ENCODE results near the gene CERCAM. TPM values are rescaled to one million over a fixed set of nuclear protein-coding genes. Genes with fewer than 3 reads are reported as not detected.

Gene CERCAM
- total and polyA plus RNA-seq, 12 donors = 3.5 to 30.4 (median 10.0) TPM

GRCh38 chr9:128392302-128393144 lies 28.1 kb upstream of the CERCAM start:
- no peak for ATAC-seq
- WGBS, 2 donors = 73 to 83% methylated on average over 86 to 88 of the region's 88 CpGs
- no peak overlapping the region for H3K27ac ChIP-seq
- H3K4me3 ChIP-seq = no peak overlapping the region
- H3K36me3 ChIP-seq = peaks cover 0 to 54% (median 25%) of the 10 kb centered on the region in 9 donors
- DNase-seq = no peak
- TF ChIP-seq, protein P1, sequence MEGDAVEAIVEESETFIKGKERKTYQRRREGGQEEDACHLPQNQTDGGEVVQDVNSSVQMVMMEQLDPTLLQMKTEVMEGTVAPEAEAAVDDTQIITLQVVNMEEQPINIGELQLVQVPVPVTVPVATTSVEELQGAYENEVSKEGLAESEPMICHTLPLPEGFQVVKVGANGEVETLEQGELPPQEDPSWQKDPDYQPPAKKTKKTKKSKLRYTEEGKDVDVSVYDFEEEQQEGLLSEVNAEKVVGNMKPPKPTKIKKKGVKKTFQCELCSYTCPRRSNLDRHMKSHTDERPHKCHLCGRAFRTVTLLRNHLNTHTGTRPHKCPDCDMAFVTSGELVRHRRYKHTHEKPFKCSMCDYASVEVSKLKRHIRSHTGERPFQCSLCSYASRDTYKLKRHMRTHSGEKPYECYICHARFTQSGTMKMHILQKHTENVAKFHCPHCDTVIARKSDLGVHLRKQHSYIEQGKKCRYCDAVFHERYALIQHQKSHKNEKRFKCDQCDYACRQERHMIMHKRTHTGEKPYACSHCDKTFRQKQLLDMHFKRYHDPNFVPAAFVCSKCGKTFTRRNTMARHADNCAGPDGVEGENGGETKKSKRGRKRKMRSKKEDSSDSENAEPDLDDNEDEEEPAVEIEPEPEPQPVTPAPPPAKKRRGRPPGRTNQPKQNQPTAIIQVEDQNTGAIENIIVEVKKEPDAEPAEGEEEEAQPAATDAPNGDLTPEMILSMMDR (IDR thresholded peaks at IDR 0.05) = no peak
- peaks cover 0 to 18% (median 11%) of the 10 kb centered on the region in 9 donors for H3K4me1 ChIP-seq
- no peaks in the 10 kb centered on the region for H3K9me3 ChIP-seq
- intact Hi-C loops (cut with DNase I) = no loop called here
- H3K27me3 ChIP-seq = peaks cover 0 to 30% (median 6%) of the 10 kb centered on the region in 7 donors

DNA sequence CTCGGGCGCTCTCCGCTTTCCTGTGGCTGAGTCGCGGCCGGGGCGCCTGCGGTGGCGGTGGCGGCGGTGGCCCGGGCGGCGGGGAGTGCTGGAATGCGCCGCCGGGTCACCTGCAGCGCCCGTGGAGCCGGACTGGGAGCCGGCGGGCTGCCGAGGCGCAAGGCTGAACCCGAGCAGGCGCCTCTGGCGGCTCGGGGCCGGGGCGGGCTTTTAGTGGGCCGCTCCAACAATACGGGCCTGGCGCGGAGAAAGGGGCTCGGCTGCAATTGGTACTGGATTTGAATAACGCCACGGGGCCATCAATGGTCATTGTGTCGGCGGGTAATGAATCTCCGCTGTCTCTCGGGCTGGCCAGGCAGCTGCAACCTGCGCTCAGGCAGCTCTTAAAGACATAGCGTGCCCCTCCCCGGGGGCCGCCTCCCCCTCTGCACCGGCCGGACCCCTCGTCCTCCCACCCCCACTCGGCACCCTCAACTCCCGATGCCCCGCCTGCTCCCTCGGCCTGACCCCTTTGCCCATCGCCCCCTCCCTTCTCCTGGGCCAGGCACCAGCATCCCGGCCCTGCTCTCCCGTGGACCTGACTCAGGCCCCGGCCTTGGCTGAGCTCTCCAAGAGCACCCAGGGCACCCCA lies 27.4 kb upstream of the CERCAM start:
- Histone ChIP-seq H3K9me3 (no peaks in the 10 kb centered on the region), H3K36me3 (peaks cover 0 to 46% (median 21%) of the 10 kb centered on the region in 9 donors), H3K4me1 (peaks cover 0 to 22% (median 12%) of the 10 kb centered on the region in 9 donors), H3K27me3 (peaks cover 0 to 35% (median 6%) of the 10 kb centered on the region in 7 donors), H3K4me3 (no peak overlapping the region), H3K27ac (no peak overlapping the region)
- ATAC-seq (no peak), DNase-seq (no peak)
- intact Hi-C loops (cut with DNase I) = no loop called here
- TF ChIP-seq, protein P1 (IDR thresholded peaks at IDR 0.05) = no peak
- WGBS, 2 donors = 51 to 71% methylated on average over 51 to 56 of the region's 56 CpGs

GRCh38 chr9:128393970-128394369 lies 26.7 kb upstream of the CERCAM start:
- Histone ChIP-seq H3K4me1 (peaks cover 0 to 22% (median 12%) of the 10 kb centered on the region in 9 donors), H3K27ac (no peak overlapping the region), H3K9me3 (no peaks in the 10 kb centered on the region), H3K36me3 (peaks cover 0 to 39% (median 14%) of the 10 kb centered on the region in 9 donors), H3K27me3 (peaks cover 0 to 36% (median 6%) of the 10 kb centered on the region in 7 donors), H3K4me3 (no peak overlapping the region)
- 47 to 53% methylated on average over 7 of the region's 7 CpGs for WGBS, 2 donors
- ATAC-seq (no peak), DNase-seq (no peak)
- intact Hi-C loops (cut with DNase I) = no loop called here
- TF ChIP-seq, protein P1 (IDR thresholded peaks at IDR 0.05) = no peak

- DNase-seq (no peak), ATAC-seq (no peak)
- WGBS, 2 donors = 51 to 54% methylated on average over 9 of the region's 9 CpGs
- H3K36me3 ChIP-seq = peaks cover 0 to 33% (median 8%) of the 10 kb centered on the region in 9 donors
- no peak overlapping the region for H3K4me3 ChIP-seq
- peaks cover 0 to 19% (median 12%) of the 10 kb centered on the region in 9 donors for H3K4me1 ChIP-seq
- intact Hi-C loops (cut with DNase I) = no loop called here
- TF ChIP-seq, protein P1 (IDR thresholded peaks at IDR 0.05) = no peak
- peaks cover 0 to 39% (median 6%) of the 10 kb centered on the region in 7 donors for H3K27me3 ChIP-seq
- no peak overlapping the region for H3K27ac ChIP-seq
- H3K9me3 ChIP-seq = no peaks in the 10 kb centered on the region
These were observed 26.1 kb upstream of the CERCAM start for GRCh38 chr9:128394379-128395168.

Data from heart right ventricle (tissue), 16 donors.